ENCODE measurements around the gene SPTLC1.

DNA sequence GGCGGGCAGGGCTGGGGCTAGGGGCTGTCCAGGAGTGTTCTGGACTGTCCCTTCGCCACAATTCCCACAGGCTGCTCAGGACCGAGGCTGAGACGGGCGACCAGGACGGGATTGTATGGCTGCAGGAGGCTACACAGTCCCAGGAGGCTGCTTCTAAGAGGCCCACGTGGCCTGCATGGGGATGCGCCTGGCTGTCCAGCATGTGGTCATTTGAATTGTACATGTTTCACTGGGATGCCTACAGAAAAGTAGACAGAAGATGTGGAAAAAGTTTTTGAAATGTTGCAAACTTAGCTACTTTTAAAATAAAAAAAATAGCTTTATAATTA is 32.6 kb upstream of the SPTLC1 start:
- no peak for TF ChIP-seq POLR2A (IDR thresholded peaks at IDR 0.05; ENCODE audit: low read depth, low read length)
- no peak for TF ChIP-seq POLR2AphosphoS5 (IDR thresholded peaks at IDR 0.05; ENCODE audit: low read depth, low read length)
